Keratinocyte (primary cell): ENCODE data around the gene CC2D1B.

Experiments used
- EZH2 ChIP-seq: IDR thresholded peaks from one replicate; pipeline ENCODE4 v1.6.1; 2012; ENCODE audit warnings: inconsistent platforms, mild to moderate bottlenecking, low read length, moderate library complexity
- TF ChIP-seq, protein P1 (sequence below), 3 experiments: IDR thresholded peaks in 1 of 3; conservative IDR thresholded peaks in 1 of 3; optimal IDR thresholded peaks in 1 of 3; 2 replicates in 2 of 3; 3 replicates in 1 of 3; pipeline versions ENCODE3 to v1.5.1; 2011; ENCODE audit warnings: low read length in 3 of 3, mild to moderate bottlenecking in 3 of 3, moderate library complexity in 2 of 3, control low read depth in 1 of 3, inconsistent platforms in 1 of 3; ENCODE audit not compliant: insufficient read depth in 2 of 3; ENCODE audit errors: extremely low read depth in 1 of 3

DNA sequence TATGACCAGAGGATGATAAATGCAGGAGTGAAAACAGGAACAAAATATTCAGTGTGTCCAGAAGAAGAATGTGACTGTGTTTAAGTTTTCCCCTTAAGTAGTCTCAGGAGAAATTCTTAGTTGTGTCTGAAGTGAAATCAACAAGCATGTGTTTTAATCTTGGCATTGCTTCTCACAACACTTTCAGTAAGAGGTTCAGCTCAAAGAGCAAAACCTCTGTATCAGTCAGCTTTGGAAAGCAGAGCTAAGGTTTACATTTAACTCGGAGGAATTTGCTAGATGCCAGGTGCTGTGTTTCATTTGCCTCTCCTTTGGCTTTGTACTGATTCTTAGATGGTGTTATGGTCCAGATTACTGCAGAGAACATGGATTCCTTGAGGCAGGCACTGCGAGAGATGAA, 28.6 kb downstream of the CC2D1B start:
- TF ChIP-seq, protein P1, sequence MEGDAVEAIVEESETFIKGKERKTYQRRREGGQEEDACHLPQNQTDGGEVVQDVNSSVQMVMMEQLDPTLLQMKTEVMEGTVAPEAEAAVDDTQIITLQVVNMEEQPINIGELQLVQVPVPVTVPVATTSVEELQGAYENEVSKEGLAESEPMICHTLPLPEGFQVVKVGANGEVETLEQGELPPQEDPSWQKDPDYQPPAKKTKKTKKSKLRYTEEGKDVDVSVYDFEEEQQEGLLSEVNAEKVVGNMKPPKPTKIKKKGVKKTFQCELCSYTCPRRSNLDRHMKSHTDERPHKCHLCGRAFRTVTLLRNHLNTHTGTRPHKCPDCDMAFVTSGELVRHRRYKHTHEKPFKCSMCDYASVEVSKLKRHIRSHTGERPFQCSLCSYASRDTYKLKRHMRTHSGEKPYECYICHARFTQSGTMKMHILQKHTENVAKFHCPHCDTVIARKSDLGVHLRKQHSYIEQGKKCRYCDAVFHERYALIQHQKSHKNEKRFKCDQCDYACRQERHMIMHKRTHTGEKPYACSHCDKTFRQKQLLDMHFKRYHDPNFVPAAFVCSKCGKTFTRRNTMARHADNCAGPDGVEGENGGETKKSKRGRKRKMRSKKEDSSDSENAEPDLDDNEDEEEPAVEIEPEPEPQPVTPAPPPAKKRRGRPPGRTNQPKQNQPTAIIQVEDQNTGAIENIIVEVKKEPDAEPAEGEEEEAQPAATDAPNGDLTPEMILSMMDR (optimal IDR thresholded peaks at IDR 0.05 in 1 of 3, IDR thresholded peaks at IDR 0.05 in 1 of 3, conservative IDR thresholded peaks at IDR 0.05 in 1 of 3; ENCODE audit: extremely low read depth in 1 of 3, insufficient read depth in 2 of 3, low read length in 3 of 3): no peak
- TF ChIP-seq EZH2: no peak
